IgD-negative memory B cell (primary cell): ENCODE data around the gene DLG2. TPM values are rescaled to one million over a fixed set of nuclear protein-coding genes. Genes with fewer than 3 reads are reported as not detected.

ENCODE experiments used
- H3K27ac Mint-ChIP-seq, 3 donors: one replicate each; pipeline ENCODE4 v1.8.0; 2020 to 2022; ENCODE audit warnings: mild to moderate bottlenecking in 3 of 3, mixed read lengths in 3 of 3, moderate library complexity in 1 of 3
- H3K27me3 Mint-ChIP-seq: one replicate; pipeline ENCODE4 v1.8.0; 2021; ENCODE audit warnings: mixed read lengths
- H3K36me3 Mint-ChIP-seq: one replicate; pipeline ENCODE4 v1.8.0; 2020; ENCODE audit warnings: mild to moderate bottlenecking, mixed read lengths
- H3K4me1 Mint-ChIP-seq, 3 donors: one replicate each; pipeline ENCODE4 v1.8.0; 2020 to 2022; ENCODE audit warnings: mixed read lengths in 3 of 3, mild to moderate bottlenecking in 1 of 3
- H3K4me3 Mint-ChIP-seq, 4 donors: one replicate each; pipeline ENCODE4 v1.8.0; 2020 to 2022; ENCODE audit warnings: mild to moderate bottlenecking in 4 of 4, mixed read lengths in 4 of 4, moderate library complexity in 3 of 4
- H3K9me3 Mint-ChIP-seq, 3 donors: one replicate each; pipeline ENCODE4 v1.8.0; 2020 to 2021; ENCODE audit warnings: mixed read lengths in 3 of 3, mild to moderate bottlenecking in 1 of 3
- polyA plus RNA-seq: library from polyadenylated mRNA; unstranded; fragments of 300-500 nt; fragmentation: Illumina TruSeq; gene quantifications from one replicate; pipeline ENCODE4 v1.2.3, GENCODE V29; 2021

DLG2 gene
- polyA plus RNA-seq, 1 donor from 2014 or later = 2.0 TPM

DNA sequence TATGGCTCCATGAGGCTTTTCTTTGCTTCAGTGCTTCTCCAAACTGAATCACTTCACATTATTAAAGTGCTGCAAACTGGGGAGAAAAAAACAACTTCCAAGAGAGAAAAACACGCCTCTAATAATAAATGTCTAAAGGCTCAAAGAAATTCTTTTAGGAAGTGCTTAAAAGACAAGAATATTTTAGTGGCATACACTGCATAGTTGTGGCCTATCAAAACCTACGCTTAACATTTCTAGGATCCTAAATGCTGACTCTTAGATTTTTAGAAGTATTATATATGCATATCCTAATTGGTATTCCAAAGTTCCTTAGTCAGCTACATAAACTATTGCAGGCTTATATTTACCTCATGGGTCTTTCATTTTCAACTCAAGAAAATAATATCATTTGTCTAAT is 1462.0 kb downstream of the DLG2 start:
- Mint-ChIP-seq H3K4me1 (no peaks in the 10 kb centered on the region), H3K9me3 (peaks cover 0 to 8% (median 2%) of the 10 kb centered on the region in 3 donors), H3K27me3 (peaks cover 2% of the 10 kb centered on the region), H3K27ac (no peak overlapping the region), H3K4me3 (no peak overlapping the region), H3K36me3 (no peaks in the 10 kb centered on the region)

- peaks cover 2% of the 10 kb centered on the region for H3K27me3 Mint-ChIP-seq
- H3K36me3 Mint-ChIP-seq = no peaks in the 10 kb centered on the region
- H3K9me3 Mint-ChIP-seq = peaks cover 0 to 8% (median 2%) of the 10 kb centered on the region in 3 donors
- no peak overlapping the region for H3K27ac Mint-ChIP-seq
- H3K4me1 Mint-ChIP-seq = no peaks in the 10 kb centered on the region
- no peak overlapping the region for H3K4me3 Mint-ChIP-seq
These were observed 1462.4 kb downstream of the DLG2 start for GRCh38 chr11:84164728-84165127.

DNA sequence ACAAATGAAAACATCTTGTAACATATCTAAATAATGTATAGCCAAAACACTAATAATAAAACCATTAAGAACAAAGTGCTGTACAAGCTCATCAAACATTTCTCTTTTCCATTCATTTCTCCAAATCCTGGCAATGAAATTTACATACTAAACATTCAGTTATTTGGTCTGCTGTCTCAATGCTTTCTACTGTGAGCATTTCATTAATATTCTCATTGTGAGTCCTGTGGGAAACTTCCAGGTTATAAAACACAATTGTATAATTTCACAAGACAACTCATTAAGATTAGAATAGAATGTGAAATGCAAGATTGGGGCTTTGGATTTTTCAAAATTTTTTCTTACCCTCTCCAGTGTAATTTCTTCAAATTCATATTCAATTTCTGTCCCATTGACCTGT is 1464.0 kb downstream of the DLG2 start:
- H3K27me3 Mint-ChIP-seq = peaks cover 2% of the 10 kb centered on the region
- no peaks in the 10 kb centered on the region for H3K4me1 Mint-ChIP-seq
- H3K27ac Mint-ChIP-seq = no peak overlapping the region
- no peaks in the 10 kb centered on the region for H3K36me3 Mint-ChIP-seq
- H3K9me3 Mint-ChIP-seq = peaks cover 0 to 8% (median 2%) of the 10 kb centered on the region in 3 donors
- H3K4me3 Mint-ChIP-seq = no peak overlapping the region

- no peaks in the 10 kb centered on the region for H3K36me3 Mint-ChIP-seq
- no peaks in the 10 kb centered on the region for H3K4me1 Mint-ChIP-seq
- H3K27ac Mint-ChIP-seq = no peak overlapping the region
- H3K9me3 Mint-ChIP-seq = peaks cover 0 to 13% (median 2%) of the 10 kb centered on the region in 3 donors
- peaks cover under 1% of the 10 kb centered on the region for H3K27me3 Mint-ChIP-seq
- no peak overlapping the region for H3K4me3 Mint-ChIP-seq
These were observed 1469.5 kb downstream of the DLG2 start for GRCh38 chr11:84157639-84158038.

DNA sequence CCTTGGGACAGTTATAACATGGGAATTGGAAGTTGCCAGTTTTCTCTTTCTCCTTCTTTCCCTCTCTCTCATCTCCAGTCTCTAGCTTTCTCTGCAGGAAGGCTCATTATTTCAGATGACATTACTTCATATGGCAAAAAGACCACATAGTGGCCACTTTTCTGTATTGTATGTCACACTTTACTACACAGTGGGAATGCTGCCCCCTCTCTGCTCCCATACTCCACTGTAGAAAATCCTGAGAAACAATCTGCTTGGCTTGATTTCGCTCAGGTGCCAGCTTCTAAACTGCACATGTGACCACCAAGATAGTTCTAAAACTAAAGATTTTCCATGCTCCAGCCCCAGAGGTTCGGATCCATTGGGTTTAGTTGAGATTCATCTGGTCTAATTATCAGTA is 1480.3 kb downstream of the DLG2 start:
- Mint-ChIP-seq H3K4me3 (no peak overlapping the region), H3K9me3 (peaks cover 2 to 6% (median 2%) of the 10 kb centered on the region in 3 donors), H3K36me3 (no peaks in the 10 kb centered on the region), H3K27ac (no peak overlapping the region), H3K4me1 (no peaks in the 10 kb centered on the region), H3K27me3 (no peaks in the 10 kb centered on the region)

GRCh38 chr11:84145616-84146185 is 1481.4 kb downstream of the DLG2 start:
- Mint-ChIP-seq H3K36me3 (no peaks in the 10 kb centered on the region), H3K27ac (no peak overlapping the region), H3K4me1 (no peaks in the 10 kb centered on the region), H3K27me3 (no peaks in the 10 kb centered on the region), H3K4me3 (no peak overlapping the region), H3K9me3 (peaks cover 0 to 6% (median 2%) of the 10 kb centered on the region in 3 donors)

- Mint-ChIP-seq H3K27me3 (no peaks in the 10 kb centered on the region), H3K4me3 (no peak overlapping the region), H3K36me3 (no peaks in the 10 kb centered on the region), H3K9me3 (peaks cover 0 to 3% (median 2%) of the 10 kb centered on the region in 3 donors), H3K4me1 (no peaks in the 10 kb centered on the region), H3K27ac (no peak overlapping the region)
These were observed 1482.6 kb downstream of the DLG2 start for GRCh38 chr11:84144531-84144930.

- Mint-ChIP-seq H3K4me1 (no peaks in the 10 kb centered on the region), H3K36me3 (no peaks in the 10 kb centered on the region), H3K4me3 (no peak overlapping the region), H3K27me3 (no peaks in the 10 kb centered on the region), H3K27ac (no peak overlapping the region), H3K9me3 (peaks cover 0 to 3% (median 0%) of the 10 kb centered on the region in 3 donors)
These were observed 1484.7 kb downstream of the DLG2 start for GRCh38 chr11:84142411-84142810.

DNA sequence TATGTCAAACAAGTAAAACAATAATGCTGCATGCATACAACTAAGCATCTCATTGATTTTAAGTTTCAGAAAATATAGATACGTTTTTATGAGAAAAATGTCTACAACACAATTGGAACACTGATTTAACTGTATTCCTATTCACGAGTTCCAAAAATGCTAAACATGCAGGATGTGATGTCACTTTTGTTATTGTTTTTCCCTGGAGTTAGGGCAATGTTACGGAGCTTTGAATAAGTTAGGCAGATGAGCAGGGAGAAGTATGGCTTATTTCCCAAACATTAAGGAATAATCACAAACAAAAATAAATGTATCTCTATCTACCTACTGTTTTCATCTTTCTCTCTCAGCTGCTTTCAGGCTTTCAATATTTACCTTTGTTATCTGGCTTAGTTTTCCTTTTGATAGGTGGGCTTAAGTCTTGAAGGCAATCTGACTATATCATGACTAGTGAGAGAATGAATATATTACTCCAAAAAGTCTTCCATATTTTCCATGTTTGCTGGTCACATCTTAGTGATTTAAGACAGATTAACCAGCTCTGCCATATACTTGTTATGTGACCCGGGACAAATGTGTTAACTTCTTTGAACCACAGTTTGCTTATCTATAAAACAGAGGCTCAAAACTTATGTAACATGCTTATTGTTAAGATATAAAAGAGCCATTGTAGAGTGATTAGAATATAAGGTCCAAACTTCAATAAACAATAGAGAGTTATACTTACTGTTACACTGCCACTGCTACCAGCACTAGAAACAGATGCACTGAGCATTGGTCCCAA is 1486.6 kb downstream of the DLG2 start:
- H3K4me1 Mint-ChIP-seq = no peaks in the 10 kb centered on the region
- peaks cover 0 to 3% (median 0%) of the 10 kb centered on the region in 3 donors for H3K9me3 Mint-ChIP-seq
- no peak overlapping the region for H3K4me3 Mint-ChIP-seq
- H3K27me3 Mint-ChIP-seq = no peaks in the 10 kb centered on the region
- no peak overlapping the region for H3K27ac Mint-ChIP-seq
- H3K36me3 Mint-ChIP-seq = no peaks in the 10 kb centered on the region

DNA sequence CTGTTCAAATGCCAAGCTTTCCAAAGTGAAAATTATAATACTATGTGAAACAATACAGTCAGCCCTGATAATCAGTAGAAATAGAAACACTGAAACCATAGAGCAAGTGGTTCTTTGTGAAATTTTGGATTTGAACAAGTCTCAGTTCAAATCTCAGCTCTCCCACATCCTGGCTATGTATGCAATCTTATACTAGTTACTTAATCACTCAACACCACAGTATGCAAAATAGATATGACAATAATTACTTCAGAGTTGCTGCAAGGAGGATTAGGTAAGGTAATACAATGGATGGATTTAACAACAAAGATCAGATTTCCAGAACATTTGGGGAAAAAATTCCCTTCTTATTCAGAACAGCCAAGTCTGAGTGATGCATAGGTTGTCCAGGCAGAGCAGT is 1489.2 kb downstream of the DLG2 start:
- Mint-ChIP-seq H3K4me3 (no peak overlapping the region), H3K9me3 (peaks cover 0 to 2% (median 0%) of the 10 kb centered on the region in 3 donors), H3K4me1 (no peaks in the 10 kb centered on the region), H3K27me3 (no peaks in the 10 kb centered on the region), H3K27ac (no peak overlapping the region), H3K36me3 (no peaks in the 10 kb centered on the region)

GRCh38 chr11:84137505-84137904 is 1489.6 kb downstream of the DLG2 start:
- Mint-ChIP-seq H3K4me3 (no peak overlapping the region), H3K27me3 (no peaks in the 10 kb centered on the region)

GRCh38 chr11:84136926-84137325 is 1490.2 kb downstream of the DLG2 start:
- Mint-ChIP-seq H3K9me3 (peaks cover 0 to 2% (median 0%) of the 10 kb centered on the region in 3 donors), H3K27ac (no peak overlapping the region), H3K36me3 (no peaks in the 10 kb centered on the region), H3K27me3 (no peaks in the 10 kb centered on the region), H3K4me1 (no peaks in the 10 kb centered on the region), H3K4me3 (no peak overlapping the region)

More at GRCh38 chr11:84137505-84137904, 1489.6 kb downstream of the DLG2 start:
- Mint-ChIP-seq H3K27ac (no peak overlapping the region), H3K9me3 (peaks cover 0 to 2% (median 0%) of the 10 kb centered on the region in 3 donors), H3K36me3 (no peaks in the 10 kb centered on the region), H3K4me1 (no peaks in the 10 kb centered on the region)

DNA sequence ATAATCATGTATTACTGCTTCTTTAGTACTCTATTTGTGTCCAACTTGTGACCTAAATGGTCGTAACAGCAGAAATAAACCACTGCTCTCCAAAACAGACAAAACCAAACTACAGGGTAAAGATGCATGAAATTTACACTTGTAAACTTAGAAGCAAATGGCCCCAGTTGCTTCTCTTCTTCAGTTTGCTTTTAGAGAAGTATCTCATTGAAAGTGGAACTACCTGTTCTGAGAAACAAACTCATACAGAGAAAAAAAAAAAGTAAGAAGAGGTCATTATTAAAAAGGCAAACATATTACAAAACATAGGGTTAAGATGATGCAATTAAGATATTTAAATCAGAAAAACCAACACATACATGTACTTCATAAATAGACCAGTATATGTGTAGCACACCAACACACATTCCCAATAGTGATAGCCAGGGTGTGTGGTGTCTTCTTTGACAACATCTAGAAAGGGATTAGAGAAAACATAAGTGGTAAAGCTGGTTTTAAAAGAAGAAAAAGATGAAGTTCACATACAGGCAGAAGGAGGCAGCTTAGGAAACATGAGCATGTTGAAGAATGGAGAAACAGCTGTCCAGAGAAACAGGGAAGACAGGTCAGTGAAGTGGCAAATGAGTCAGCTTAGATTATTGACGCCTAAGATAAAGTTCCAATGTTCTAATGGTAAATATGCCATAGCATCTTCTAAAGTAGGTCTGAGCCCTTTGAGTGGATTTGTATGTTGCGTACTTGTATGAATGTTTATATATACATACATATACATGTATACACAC is 1496.3 kb downstream of the DLG2 start:
- Mint-ChIP-seq H3K36me3 (no peaks in the 10 kb centered on the region), H3K9me3 (peaks cover 0 to 2% (median 0%) of the 10 kb centered on the region in 3 donors), H3K4me3 (no peak overlapping the region), H3K4me1 (no peaks in the 10 kb centered on the region), H3K27ac (no peak overlapping the region), H3K27me3 (no peaks in the 10 kb centered on the region)

- H3K27me3 Mint-ChIP-seq = no peaks in the 10 kb centered on the region
- H3K36me3 Mint-ChIP-seq = peaks cover 1% of the 10 kb centered on the region
- H3K27ac Mint-ChIP-seq = no peak overlapping the region
- H3K9me3 Mint-ChIP-seq = no peaks in the 10 kb centered on the region
- H3K4me1 Mint-ChIP-seq = no peaks in the 10 kb centered on the region
- H3K4me3 Mint-ChIP-seq = no peak overlapping the region
These were observed 1497.1 kb downstream of the DLG2 start for GRCh38 chr11:84129961-84130576.

- Mint-ChIP-seq H3K4me1 (no peaks in the 10 kb centered on the region), H3K4me3 (no peak overlapping the region), H3K27me3 (no peaks in the 10 kb centered on the region), H3K36me3 (peaks cover 1% of the 10 kb centered on the region), H3K27ac (no peak overlapping the region), H3K9me3 (no peaks in the 10 kb centered on the region)
These were observed 1498.3 kb downstream of the DLG2 start for GRCh38 chr11:84128840-84129239.
